ENCODE measurements around the gene PCDHB14. TPM values are rescaled to one million over a fixed set of nuclear protein-coding genes. Genes with fewer than 3 reads are reported as not detected.
"Not testable (repeated sequence)": the region's sequence is repeated elsewhere in the genome, so short reads cannot be mapped to it uniquely, and the experiment has no call there.

PCDHB14 gene
- 1 to 10 TPM; 2.0 to 7.1 (median 3.1) TPM for total RNA-seq

GRCh38 chr5:141223112-141223783 is at the start of gene PCDHB14:
Gene PCDHB14, plus strand, starts transcription at chr5:141223343. Its CDS starts 163 bp downstream, at chr5:141223506.
- no peak for ATAC-seq (ENCODE audit: low FRiP score)
- TF ChIP-seq, protein P1, sequence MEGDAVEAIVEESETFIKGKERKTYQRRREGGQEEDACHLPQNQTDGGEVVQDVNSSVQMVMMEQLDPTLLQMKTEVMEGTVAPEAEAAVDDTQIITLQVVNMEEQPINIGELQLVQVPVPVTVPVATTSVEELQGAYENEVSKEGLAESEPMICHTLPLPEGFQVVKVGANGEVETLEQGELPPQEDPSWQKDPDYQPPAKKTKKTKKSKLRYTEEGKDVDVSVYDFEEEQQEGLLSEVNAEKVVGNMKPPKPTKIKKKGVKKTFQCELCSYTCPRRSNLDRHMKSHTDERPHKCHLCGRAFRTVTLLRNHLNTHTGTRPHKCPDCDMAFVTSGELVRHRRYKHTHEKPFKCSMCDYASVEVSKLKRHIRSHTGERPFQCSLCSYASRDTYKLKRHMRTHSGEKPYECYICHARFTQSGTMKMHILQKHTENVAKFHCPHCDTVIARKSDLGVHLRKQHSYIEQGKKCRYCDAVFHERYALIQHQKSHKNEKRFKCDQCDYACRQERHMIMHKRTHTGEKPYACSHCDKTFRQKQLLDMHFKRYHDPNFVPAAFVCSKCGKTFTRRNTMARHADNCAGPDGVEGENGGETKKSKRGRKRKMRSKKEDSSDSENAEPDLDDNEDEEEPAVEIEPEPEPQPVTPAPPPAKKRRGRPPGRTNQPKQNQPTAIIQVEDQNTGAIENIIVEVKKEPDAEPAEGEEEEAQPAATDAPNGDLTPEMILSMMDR (IDR thresholded peaks at IDR 0.05): no peak
- DNase-seq (ENCODE audit: low spot score): no peak

DNA sequence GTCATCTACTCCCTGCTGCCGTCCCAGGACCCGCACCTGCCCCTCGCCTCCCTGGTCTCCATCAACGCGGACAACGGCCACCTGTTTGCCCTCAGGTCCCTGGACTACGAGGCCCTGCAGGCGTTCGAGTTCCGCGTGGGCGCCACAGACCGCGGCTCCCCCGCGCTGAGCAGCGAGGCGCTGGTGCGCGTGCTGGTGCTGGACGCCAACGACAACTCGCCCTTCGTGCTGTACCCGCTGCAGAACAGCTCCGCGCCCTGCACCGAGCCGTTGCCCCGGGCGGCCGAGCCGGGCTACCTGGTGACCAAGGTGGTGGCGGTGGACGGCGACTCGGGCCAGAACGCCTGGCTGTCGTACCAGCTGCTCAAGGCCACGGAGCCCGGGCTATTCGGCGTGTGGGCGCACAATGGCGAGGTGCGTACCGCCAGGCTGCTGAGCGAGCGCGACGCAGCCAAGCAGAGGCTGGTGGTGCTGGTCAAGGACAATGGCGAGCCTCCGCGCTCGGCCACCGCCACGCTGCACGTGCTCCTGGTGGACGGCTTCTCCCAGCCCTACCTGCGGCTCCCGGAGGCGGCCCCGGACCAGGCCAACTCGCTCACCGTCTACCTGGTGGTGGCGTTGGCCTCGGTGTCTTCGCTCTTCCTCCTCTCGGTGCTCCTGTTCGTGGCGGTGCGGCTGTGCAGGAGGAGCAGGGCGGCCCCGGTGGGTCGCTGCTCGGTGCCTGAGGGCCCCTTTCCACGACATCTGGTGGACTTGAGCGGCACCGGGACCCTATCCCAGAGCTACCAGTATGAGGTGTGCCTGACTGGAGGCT is 48.6 kb upstream of the PCDHB14 start:
- not testable (repeated sequence) for DNase-seq (ENCODE audit: low spot score); ATAC-seq (ENCODE audit: low FRiP score)

DNA sequence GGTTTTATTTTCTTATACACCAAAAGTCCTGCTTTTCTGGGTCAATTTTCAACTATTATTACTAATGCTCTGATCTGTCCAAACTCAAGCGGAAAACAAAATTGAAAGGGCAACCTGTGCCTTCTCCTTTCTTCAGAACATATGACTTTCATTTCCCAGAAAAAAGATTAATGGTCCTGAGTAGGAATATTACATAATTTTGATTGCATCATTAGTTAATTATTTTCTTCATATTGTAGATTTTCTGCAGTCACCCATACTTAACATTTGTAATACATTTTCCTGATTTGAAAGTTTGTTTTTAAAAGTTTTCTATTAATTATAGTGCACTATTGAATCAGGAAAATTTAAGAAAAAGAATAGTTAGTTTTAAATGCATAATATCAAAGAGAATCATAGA is 47.2 kb upstream of the PCDHB14 start:
- DNase-seq (ENCODE audit: low spot score): no peak
- TF ChIP-seq, protein P1 (IDR thresholded peaks at IDR 0.05): no peak
- ATAC-seq (ENCODE audit: low FRiP score): no peak

DNA sequence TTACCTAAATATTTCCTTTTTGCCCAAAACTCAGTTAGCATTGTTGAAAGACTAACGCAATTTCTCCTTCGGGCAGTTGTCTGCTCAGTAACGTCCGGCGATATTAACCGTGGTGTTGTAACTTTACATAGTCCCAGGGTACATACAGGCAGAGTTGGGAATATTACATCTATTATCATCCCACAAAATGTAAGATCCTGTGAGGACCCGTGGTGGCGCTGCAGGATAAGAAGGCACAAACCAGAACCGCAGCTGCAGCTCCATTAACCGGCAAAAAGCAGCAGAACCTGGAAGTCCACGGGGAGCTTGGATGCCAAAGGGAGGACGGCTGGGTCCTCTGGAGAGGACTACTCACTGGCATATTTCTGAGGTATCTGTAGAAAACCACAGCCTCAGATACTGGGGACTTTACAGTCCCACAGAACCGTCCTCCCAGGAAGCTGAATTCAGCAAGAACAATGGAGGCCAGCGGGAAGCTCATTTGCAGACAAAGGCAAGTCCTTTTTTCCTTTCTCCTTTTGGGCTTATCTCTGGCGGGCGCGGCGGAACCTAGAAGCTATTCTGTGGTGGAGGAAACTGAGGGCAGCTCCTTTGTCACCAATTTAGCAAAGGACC is 45.5 kb upstream of the PCDHB14 start, which contains the start of gene PCDHB8:
TSS of gene PCDHB8 (plus strand) at position 214 of the 615 bp plus-strand sequence. CDS start at position 459, 245 bp downstream.
- not testable (repeated sequence) for ATAC-seq (ENCODE audit: low FRiP score); DNase-seq (ENCODE audit: low spot score)

DNA sequence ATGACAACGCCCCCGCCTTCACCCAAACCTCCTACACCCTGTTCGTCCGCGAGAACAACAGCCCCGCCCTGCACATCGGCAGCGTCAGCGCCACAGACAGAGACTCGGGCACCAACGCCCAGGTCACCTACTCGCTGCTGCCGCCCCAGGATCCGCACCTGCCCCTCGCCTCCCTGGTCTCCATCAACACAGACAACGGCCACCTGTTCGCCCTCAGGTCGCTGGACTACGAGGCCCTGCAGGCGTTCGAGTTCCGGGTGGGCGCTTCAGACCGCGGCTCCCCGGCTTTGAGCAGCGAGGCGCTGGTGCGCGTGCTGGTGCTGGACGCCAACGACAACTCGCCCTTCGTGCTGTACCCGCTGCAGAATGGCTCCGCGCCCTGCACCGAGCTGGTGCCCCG is 43.8 kb upstream of the PCDHB14 start:
- ATAC-seq (ENCODE audit: low FRiP score): not testable (repeated sequence)

GRCh38 chr5:141179876-141180275 is 43.3 kb upstream of the PCDHB14 start:
- ATAC-seq (ENCODE audit: low FRiP score): not testable (repeated sequence)

More for the DNA sequence above, 43.8 kb upstream of the PCDHB14 start:
- not testable (repeated sequence) for DNase-seq (ENCODE audit: low spot score)

GRCh38 chr5:141180313-141180712 is 42.8 kb upstream of the PCDHB14 start:
- DNase-seq (ENCODE audit: low spot score): no peak
- TF ChIP-seq, protein P1 (IDR thresholded peaks at IDR 0.05): no peak
- no peak for ATAC-seq (ENCODE audit: low FRiP score)

More at GRCh38 chr5:141179876-141180275, 43.3 kb upstream of the PCDHB14 start:
- not testable (repeated sequence) for DNase-seq (ENCODE audit: low spot score)

- DNase-seq (ENCODE audit: low spot score): no peak
- no peak for ATAC-seq (ENCODE audit: low FRiP score)
Measured at GRCh38 chr5:141182248-141182647, 40.9 kb upstream of the PCDHB14 start, which contains the start of gene PCDHB16. Gene PCDHB16, plus strand, starts transcription at chr5:141182387. Its CDS starts 173 bp downstream, at chr5:141182560.

DNA sequence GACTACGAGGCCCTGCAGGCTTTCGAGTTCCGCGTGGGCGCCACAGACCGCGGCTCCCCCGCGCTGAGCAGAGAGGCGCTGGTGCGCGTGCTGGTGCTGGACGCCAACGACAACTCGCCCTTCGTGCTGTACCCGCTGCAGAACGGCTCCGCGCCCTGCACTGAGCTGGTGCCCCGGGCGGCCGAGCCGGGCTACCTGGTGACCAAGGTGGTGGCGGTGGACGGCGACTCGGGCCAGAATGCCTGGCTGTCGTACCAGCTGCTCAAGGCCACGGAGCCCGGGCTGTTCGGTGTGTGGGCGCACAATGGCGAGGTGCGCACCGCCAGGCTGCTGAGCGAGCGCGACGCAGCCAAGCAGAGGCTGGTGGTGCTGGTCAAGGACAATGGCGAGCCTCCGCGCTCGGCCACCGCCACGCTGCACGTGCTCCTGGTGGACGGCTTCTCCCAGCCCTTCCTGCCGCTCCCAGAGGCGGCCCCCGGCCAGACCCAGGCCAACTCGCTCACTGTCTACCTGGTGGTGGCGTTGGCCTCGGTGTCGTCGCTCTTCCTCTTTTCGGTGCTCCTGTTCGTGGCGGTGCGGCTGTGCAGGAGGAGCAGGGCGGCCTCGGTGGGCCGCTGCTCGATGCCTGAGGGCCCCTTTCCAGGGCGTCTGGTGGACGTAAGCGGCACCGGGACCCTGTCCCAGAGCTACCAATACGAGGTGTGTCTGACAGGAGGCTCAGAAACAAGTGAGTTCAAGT is 38.9 kb upstream of the PCDHB14 start:
- ATAC-seq (ENCODE audit: low FRiP score); DNase-seq (ENCODE audit: low spot score): not testable (repeated sequence)

More at GRCh38 chr5:141182248-141182647, 40.9 kb upstream of the PCDHB14 start, which contains the start of gene PCDHB16:
- TF ChIP-seq, protein P1 (IDR thresholded peaks at IDR 0.05): no peak

Data from omental fat pad (tissue), 4 donors.